Esophagus squamous epithelium (tissue), 5 donors: Measurements from ENCODE around the gene CDH20. TPM values are rescaled to one million over a fixed set of nuclear protein-coding genes. Genes with fewer than 3 reads are reported as not detected.
A peak's percentile ranks its signal among the peaks of the same experiment; 100 is the strongest.

Experiments
- DNase-seq: peaks from one replicate; lab custom pipeline; 2025; lab: John Stamatoyannopoulos, UW
- H3K27ac ChIP-seq, 4 donors: fragments of 200-600 bp; sonication (generic); one replicate each; pipeline ENCODE4 v1.5.1; 2016 to 2019; ENCODE audit warnings: mild to moderate bottlenecking in 1 of 4
- H3K27me3 ChIP-seq, 4 donors: fragments of 200-600 bp; sonication (generic); 1 replicate in 3 of 4; 2 replicates in 1 of 4; pipeline versions ENCODE4 v1.5.1 to v1.6.0; 2017 to 2021; ENCODE audit warnings: antibody characterized with exemption in 1 of 4
- H3K36me3 ChIP-seq, 3 donors: fragments of 200-600 bp; sonication (generic); one replicate each; pipeline ENCODE4 v1.5.1; 2016 to 2019
- H3K4me1 ChIP-seq, 3 donors: fragments of 200-600 bp; sonication (generic); one replicate each; pipeline ENCODE4 v1.5.1; 2017 to 2019
- H3K4me3 ChIP-seq, 4 donors: fragments of 200-600 bp; sonication (generic); 1 replicate in 3 of 4; 2 replicates in 1 of 4; pipeline ENCODE4 v1.5.1; 2016 to 2019; ENCODE audit warnings: mild to moderate bottlenecking in 2 of 4, moderate library complexity in 1 of 4
- H3K9me3 ChIP-seq, 3 donors: fragments of 200-600 bp; sonication (generic); one replicate each; pipeline ENCODE4 v1.5.1; 2016 to 2019
- CTCF ChIP-seq, 6 experiments: fragments of 450-650 bp in 4 of 6; fragments of 200-600 bp in 2 of 6; sonication (generic) in 2 of 6; IDR thresholded peaks; one replicate each; pipeline ENCODE4 v1.5.1; 2016 to 2019; ENCODE audit warnings: antibody characterized with exemption in 6 of 6, mild to moderate bottlenecking in 4 of 6, moderate library complexity in 4 of 6
- POLR2A ChIP-seq, 4 donors: fragments of 450-650 bp; IDR thresholded peaks; one replicate each; pipeline ENCODE4 v1.6.1; 2017; ENCODE audit warnings: antibody characterized with exemption in 4 of 4, mild to moderate bottlenecking in 4 of 4, moderate library complexity in 3 of 4
- WGBS, 2 donors: methylation state at CpG; one replicate each; pipeline ENCODE4 v1.1.5; 2018; 5-methylcytosine and 5-hydroxymethylcytosine counted together
- intact Hi-C: fragments of 100-400 bp; cut with DNase I; formaldehyde crosslinking; loops from one replicate; pipeline ENCODE4 v1.15.0; 2022
- total RNA-seq, 4 donors: library from RNA; depleted of rRNA; stranded (reverse); fragments of >200 nt; gene quantifications; one replicate each; pipeline ENCODE4 v1.1.0, GENCODE V29; 2016
- donor health status: DM: yes; HTN: yes; CAD: no.

Gene CDH20
- 1 to 10 TPM in 1 of 4 donors, under 1 TPM in 1, not detected in 2; 0.23 to 3.4 TPM for total RNA-seq

- DNase-seq = no peak
- peak within 1 kb of the TSS in 1 of 4 donors; percentile 9 for H3K27ac ChIP-seq
- intact Hi-C loops = no loop called here
- WGBS, 2 donors = 31% methylated on average over 3 of the region's 32 CpGs; no CpG with 5 or more reads in 1 of the 2 donors
- TF ChIP-seq POLR2A (IDR thresholded peaks at IDR 0.05) = no peak
- no peak for TF ChIP-seq CTCF (IDR thresholded peaks at IDR 0.05)
- H3K27me3 ChIP-seq = peaks cover 0 to 38% (median 4%) of the 10 kb centered on the region in 4 donors
- no peaks in the 10 kb centered on the region for H3K9me3 ChIP-seq
- H3K36me3 ChIP-seq = no peaks in the 10 kb centered on the region
- H3K4me1 ChIP-seq = peaks cover 0 to 16% (median 11%) of the 10 kb centered on the region in 3 donors
- H3K4me3 ChIP-seq = peak within 1 kb of the TSS; percentile 12 to 60 (median 38)
These were observed at the start of gene CDH20 for GRCh38 chr18:61333271-61333745. TSS of gene CDH20 (plus strand) at chr18:61333430.

GRCh38 chr18:61284039-61284438 lies 49.2 kb upstream of the CDH20 start:
- DNase-seq = no peak
- no peaks in the 10 kb centered on the region for H3K27me3 ChIP-seq
- 71 to 73% methylated on average over 4 of the region's 4 CpGs for WGBS, 2 donors
- intact Hi-C loops = no loop called here
- H3K36me3 ChIP-seq = no peaks in the 10 kb centered on the region
- no peak overlapping the region for H3K27ac ChIP-seq
- no peak overlapping the region for H3K4me3 ChIP-seq
- H3K9me3 ChIP-seq = peaks cover 0 to 4% (median 0%) of the 10 kb centered on the region in 3 donors
- no peak for TF ChIP-seq POLR2A (IDR thresholded peaks at IDR 0.05)
- TF ChIP-seq CTCF (IDR thresholded peaks at IDR 0.05) = no peak
- no peaks in the 10 kb centered on the region for H3K4me1 ChIP-seq

GRCh38 chr18:61285777-61286176 lies 47.5 kb upstream of the CDH20 start:
- DNase-seq = no peak
- intact Hi-C loops = no loop called here
- H3K27me3 ChIP-seq = no peaks in the 10 kb centered on the region
- 75 to 84% methylated on average over 2 of the region's 2 CpGs for WGBS, 2 donors
- peaks cover 0 to 3% (median 0%) of the 10 kb centered on the region in 3 donors for H3K9me3 ChIP-seq
- H3K4me1 ChIP-seq = no peaks in the 10 kb centered on the region
- no peak overlapping the region for H3K27ac ChIP-seq
- TF ChIP-seq CTCF (IDR thresholded peaks at IDR 0.05) (no peak), POLR2A (IDR thresholded peaks at IDR 0.05) (no peak)
- H3K4me3 ChIP-seq = no peak overlapping the region
- no peaks in the 10 kb centered on the region for H3K36me3 ChIP-seq

- intact Hi-C loops = no loop called here
- TF ChIP-seq POLR2A (IDR thresholded peaks at IDR 0.05) = no peak
- TF ChIP-seq CTCF (IDR thresholded peaks at IDR 0.05) = no peak
- H3K9me3 ChIP-seq = no peaks in the 10 kb centered on the region
- H3K36me3 ChIP-seq = no peaks in the 10 kb centered on the region
- no peaks in the 10 kb centered on the region for H3K27me3 ChIP-seq
- no peaks in the 10 kb centered on the region for H3K4me1 ChIP-seq
- WGBS, 2 donors = 40 to 54% methylated on average over 4 of the region's 4 CpGs
- DNase-seq = no peak
- H3K4me3 ChIP-seq = no peak overlapping the region
- no peak overlapping the region for H3K27ac ChIP-seq
These were observed 46.4 kb upstream of the CDH20 start for GRCh38 chr18:61286867-61287266.

- no peak for TF ChIP-seq CTCF (IDR thresholded peaks at IDR 0.05)
- TF ChIP-seq POLR2A (IDR thresholded peaks at IDR 0.05) = no peak
- WGBS, 2 donors = 88 to 93% methylated on average over 5 of the region's 5 CpGs
- Histone ChIP-seq H3K4me1 (no peaks in the 10 kb centered on the region), H3K4me3 (no peak overlapping the region), H3K9me3 (no peaks in the 10 kb centered on the region), H3K27me3 (no peaks in the 10 kb centered on the region), H3K36me3 (no peaks in the 10 kb centered on the region), H3K27ac (no peak overlapping the region)
- intact Hi-C loops = no loop called here
- no peak for DNase-seq
These were observed 42.6 kb upstream of the CDH20 start for GRCh38 chr18:61290616-61291015.
